DMS53 (cell line): Measurements from ENCODE around the gene TMC2.
A peak's percentile ranks its signal among the peaks of the same experiment; 100 is the strongest.

Experiments used
- DNase-seq: peaks from one replicate; lab custom pipeline; 2025; lab: John Stamatoyannopoulos, UW

The TMC2 gene

DNA sequence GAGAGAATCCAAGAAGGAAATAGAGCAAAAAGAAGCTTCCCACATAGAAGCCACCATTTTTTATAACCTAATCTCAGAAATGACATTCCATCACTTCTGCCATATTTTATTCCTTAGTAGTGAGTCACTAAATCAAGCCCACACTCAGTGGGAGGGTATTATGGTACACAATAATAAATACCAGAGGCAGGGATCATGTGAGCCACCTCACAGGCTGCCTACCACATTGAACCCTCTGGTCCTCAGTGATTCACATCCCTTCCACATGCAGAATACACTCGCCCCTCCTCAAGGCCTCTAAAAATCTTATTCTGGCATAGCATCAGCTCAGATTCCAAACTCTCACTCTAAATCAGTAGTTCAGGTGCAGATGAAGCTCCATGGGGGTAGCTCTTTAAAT, 49.4 kb downstream of the TMC2 start:
- DNase-seq: no peak

DNA sequence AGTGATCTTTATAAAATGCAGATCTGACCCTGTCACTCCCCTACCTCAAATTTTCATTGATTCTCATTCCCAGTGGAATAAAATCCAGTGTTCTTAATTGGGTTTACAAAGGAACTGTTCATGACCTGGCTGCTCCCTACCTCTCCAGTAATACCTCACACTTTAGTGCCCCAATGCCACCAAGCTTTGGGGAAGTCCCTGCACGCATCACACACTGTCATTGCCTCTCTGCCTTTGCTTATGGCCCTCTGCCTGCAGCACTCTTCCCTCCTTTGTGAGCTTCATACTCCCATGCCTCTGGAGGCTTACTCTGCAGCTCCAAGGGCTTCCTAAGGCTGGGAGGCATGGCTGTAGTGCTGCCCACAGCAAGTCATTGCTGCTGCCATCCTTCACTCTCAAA, 57.4 kb downstream of the TMC2 start:
- no peak for DNase-seq

DNA sequence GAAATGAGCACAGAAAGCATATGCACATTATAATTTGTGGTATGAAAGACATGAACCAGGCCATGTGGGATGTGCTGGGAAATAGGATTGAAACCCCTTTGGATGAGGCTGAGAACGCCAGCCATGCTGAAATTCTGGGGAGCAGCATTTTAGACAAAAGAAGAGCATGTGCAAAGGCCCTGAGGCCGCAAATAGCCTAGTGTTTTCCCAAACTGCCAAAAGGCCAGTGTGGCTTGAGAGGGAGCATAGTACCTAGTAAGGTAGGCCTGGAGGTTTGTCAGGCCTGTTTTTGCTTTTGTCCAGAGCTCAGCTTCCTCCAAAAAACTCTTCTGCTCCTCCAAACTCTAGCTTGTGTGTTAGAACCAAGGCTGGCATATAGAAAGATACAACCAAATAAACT, 58.7 kb downstream of the TMC2 start:
- no peak for DNase-seq

DNA sequence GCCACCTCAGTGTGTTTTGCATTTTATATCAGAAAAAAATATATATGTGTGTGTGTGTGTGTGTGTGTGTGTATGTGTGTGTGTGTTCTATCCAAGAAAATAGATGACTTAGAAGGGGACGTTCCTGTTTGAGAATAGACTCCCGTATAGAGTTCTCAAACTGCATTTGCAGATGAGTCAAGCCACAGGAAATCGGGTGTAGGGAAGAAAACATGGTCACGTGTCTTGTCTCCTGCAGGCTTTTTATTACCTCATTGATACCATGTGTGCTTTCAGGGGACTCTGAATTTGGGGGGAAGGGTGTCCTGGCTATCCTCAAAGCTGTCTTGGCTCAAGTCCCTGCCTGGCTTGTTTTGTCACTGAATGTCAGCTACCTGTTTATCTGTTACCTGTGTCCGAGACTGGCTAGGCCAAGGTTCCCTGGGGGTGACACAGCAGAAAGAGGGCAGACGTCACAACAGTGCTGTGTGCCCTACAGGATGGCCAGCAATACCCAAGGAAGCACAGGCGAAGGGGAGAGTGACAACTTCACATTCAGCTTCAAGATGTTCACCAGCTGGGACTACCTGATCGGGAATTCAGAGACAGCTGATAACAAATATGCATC, 60.4 kb downstream of the TMC2 start:
- DNase-seq: no peak

DNA sequence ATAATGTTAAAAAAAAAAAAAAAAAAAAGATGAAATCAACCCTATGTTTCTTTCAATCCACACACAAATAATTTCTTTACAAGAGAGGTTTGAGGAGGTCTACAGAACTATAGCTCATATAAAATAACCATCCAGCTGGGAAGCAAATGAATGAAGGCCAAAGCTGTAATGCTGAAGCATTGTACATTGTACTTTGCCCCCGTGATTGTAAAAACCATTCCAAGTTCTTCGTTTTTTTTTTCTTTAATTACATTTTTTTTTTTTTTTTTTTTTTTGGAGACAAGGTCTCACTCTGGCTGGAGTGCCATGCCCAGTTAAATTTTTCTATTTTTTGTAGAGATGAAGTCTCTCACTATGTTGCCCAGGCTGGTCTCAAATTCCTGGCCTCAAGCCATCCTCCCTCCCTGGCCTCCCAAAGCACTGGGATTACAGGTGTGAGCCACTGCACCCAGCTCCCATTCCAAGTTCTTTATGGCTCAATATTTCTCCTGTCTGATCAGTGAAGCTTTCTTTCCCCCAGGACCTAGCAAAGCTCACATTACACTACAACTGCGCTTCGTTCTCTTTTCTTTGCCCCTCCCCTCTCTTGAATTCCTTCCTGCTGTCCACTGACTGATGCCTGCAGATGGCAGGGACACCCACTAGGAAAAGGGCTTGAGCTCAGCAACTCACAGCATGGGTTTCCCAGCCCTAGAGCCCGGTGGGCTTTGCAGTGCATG, 63.1 kb downstream of the TMC2 start:
- DNase-seq: no peak

DNA sequence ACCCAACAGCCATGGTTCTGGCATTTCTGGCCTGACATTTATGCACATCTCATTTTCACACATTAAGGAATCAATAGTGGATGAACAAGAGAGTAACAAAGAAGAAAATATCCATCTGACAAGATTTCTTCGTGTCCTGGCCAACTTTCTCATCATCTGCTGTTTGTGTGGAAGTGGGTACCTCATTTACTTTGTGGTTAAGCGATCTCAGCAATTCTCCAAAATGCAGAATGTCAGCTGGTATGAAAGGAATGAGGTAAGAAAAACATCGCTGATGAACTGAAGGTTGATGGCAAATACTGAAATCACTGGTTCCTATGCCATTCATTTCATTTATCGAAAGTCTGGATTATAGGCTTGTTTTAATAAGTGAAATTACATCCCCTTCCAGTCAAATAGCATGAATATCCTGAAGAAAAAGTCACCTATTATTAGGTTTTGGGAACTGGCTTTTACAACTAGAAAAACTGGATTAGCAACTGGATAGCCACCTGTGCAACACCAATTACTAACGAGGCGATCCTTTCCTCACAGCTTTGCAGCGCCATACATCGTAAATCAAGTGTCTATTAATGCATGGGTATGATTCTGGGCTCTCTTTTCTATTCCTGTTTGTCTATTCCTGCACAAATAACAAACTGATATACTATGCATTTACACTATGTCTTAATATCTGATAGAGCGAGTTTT, 65.8 kb downstream of the TMC2 start:
- DNase-seq: peak; percentile 33

DNA sequence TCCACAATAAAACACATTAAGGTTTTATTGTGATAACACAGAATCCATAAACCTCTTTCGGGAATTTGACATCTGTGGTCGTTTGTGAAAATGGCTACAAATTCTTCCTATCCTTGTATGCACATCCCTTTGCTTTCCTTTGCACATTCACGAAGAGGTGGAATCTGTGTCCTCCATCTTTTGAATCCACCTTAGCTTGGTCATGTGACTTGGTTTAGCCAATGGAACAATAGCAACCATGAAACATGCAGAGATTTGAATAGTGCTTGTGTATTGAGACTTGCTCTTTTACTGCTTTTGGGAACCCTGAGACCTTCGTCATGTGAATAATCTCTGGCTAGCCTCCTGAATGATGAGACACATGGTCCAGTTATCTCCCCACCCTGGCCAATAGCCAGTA, 66.4 kb downstream of the TMC2 start:
- DNase-seq: no peak

DNA sequence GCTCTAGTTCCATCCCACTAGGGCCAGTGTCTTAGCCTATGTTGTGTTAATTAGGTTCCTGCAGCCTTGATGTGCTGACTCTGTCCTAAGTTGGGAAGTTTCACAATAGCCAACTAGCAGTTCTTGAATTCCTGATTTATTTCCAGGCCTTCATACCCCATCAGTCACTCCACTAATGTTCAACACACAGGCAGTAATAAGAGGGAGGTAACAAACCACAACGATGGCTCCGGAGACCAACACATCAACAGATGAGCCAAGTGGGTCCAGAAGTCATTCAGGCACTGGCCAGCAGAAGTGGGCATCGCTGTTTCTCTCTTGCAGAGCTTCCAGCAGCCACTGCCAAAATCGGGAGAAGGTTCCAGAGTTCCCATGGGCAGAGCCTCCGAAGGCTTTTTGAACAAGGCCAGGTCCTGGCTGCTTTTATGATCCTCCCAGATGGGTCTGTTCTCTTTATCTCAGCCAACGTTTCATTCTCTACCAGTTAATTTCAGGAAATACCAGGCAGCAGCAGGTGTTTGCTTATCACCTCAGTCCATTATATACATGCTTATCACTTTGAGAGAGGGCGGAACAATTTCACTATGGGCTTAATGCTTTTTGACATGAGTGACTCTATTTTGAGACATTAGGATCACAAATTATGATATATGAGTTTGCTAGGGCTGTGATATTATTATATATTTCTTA, 67.6 kb downstream of the TMC2 start:
- DNase-seq: no peak

DNA sequence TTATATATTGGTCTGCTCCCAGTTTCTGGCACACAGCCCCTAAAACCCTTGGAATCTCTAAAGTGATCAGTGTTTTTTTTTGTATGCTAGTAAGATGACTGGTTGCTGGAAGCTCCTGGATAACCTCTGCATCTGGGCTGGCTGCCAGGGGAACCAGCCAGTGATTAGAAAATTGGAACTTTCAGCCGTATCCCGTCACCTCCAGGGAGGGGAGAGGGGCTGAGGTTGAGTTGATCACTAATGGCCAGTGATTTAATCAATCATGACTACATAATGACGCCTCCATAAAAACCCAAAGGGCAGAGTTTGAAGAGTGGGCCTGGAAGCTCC, 68.1 kb downstream of the TMC2 start:
- no peak for DNase-seq

DNA sequence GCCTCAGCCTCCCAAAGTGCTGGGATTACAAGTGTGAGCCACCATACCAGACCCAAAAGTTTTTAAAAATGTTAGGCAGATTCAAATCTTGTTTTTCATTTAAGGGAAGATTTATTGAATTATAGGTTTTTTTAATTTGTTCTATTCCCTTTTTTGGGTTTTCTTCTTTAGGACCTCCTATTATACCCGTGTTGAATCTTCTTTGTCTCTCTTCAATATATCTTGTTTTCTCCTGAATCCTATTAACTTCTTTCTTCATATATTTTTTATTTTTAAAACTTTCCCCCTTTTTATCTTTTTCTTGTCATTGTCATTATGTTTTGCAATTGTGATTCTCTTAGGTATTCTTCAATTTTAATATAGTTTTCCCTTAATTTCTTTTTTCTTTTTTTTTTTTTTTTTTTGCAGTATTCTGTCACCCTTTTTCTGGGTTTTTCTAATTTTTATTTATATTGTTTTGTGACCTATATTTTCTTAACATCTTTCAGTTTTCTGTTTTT, 70.2 kb downstream of the TMC2 start:
- DNase-seq: peak; percentile 15

DNA sequence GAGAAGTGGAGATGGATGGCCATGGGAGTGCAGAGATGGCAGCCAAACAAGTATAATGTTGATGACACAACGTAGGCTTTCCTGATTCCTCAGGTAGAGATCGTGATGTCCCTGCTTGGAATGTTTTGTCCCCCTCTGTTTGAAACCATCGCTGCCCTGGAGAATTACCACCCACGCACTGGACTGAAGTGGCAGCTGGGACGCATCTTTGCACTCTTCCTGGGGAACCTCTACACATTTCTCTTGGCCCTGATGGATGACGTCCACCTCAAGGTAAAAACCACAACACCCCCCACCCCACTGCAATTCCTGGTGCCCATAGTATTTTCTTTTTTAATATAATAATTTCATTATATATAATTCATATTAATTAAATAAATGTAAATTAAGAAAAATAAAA, 74.0 kb downstream of the TMC2 start:
- no peak for DNase-seq

DNA sequence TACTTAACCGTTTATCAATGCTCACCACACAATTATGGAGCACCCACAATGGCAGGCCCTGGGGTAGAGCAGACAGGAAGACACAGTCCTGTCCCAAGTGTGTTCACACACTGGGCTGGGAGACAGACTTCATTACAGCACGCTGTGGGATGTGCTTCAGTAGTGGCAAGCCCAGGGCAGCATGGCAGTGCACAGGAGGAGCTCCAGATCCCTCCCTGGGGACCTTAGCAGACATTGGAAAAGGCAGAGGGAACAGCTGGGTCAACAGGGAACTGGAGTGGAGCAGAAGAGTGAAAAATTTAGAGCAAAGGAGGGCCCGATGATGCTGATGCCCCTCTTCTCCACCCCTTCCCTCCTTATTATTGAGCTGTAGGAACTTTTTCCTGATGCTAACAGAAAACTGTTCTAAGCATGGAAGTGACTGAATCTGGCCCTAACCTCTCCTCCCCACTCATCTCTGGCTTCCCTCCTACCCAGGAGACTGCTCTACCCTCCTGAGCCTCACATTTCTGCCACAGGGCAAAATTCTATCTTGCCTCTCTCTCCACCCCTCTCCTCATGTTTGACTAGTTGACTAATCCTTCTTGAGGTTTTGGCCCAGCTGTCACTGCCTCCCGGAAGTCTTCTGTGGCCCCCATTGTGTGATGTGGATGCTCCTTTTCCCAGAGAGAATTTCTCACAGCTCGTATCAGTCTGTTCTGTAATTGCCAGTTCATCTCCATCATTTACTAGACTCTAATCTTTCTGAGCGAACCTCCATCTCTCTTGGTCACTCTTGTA, 74.8 kb downstream of the TMC2 start:
- DNase-seq: no peak

DNA sequence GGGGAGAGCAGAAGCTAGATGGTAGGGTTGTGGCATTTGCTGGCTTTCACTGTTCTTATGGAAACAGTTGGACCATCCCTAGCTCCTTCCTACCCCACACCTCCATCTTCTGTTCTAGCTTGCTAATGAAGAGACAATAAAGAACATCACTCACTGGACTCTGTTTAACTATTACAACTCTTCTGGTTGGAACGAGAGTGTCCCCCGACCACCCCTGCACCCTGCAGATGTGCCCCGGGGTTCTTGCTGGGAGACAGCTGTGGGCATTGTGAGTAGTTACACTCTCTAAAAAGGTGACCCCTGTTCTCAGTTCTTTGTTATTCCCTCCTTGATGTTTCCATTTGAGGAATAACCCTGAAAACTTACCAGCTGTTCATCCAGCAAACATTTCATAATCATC, 75.7 kb downstream of the TMC2 start:
- no peak for DNase-seq

DNA sequence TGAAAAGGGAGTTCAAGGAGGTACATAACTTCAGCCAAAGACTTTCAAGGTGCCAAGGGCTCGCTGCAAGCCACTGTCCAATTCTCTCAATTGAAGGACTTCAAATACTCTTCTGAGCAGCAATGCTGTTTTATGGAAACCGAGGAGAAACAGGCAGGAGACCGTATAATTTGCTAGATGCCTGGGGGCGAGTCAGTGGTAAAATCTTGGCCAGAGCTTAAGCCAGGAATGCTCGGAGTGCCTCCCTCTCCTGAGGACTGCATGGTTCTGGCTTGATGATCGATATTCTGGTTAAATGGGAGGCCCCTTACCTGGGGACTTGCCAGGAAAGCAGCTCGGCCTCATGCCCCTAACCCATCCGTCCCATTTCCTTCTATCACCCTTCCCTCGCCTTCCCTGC, 80.3 kb downstream of the TMC2 start:
- no peak for DNase-seq

DNA sequence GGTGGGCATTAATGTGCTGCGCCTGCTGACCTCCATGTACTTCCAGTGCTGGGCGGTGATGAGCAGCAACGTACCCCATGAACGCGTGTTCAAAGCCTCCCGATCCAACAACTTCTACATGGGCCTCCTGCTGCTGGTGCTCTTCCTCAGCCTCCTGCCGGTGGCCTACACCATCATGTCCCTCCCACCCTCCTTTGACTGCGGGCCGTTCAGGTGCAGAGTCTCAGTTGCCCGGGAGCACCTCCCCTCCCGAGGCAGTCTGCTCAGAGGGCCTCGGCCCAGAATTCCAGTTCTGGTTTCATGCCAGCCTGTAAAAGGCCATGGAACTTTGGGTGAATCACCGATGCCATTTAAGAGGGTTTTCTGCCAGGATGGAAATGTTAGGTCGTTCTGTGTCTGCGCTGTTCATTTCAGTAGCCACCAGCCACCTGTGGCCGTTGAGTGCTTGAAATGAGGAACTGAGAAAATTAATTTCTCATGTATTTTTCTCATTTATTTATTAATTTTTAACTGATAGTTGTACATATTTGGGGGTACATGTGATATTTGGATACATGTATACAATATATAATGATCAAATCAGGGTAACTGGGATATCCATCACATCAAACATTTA, 80.8 kb downstream of the TMC2 start:
- no peak for DNase-seq

DNA sequence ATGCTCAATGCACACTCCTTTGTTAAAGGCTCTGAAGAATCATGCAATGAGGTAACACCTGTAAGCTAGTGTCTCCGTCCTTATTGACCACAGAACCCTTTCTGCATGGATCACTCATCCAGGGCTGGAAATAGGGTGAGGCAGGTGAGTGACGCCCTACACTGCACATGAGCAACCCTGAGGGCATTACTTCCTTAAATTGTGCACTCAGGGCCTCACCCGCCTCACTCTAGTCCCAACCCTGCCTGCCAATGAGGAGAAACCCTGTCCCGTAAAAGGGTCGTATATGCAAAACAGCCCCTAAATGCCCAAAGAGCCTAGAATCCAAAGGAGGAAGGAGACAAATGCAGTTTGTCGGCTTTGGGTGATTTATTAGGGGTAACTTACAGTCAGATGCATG, 82.4 kb downstream of the TMC2 start:
- no peak for DNase-seq

DNA sequence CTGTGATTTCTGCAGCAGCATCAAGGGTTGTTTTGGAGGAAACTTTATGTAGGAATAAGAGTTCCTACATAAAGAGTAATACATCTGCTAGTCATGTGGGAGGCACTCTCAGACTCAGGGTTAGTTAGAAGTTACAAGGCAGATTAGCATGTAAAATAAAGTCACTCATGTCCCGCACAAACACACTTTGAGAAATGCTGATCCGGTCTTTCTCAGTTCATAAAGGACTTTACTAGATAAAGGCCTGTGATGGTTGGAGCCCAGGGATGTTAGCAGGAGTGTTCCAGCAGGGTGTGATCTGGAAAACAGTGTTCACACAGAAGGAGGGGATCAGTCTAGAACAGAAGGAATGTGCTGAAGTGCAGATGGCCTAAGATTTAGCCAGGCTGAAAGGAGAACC, 83.0 kb downstream of the TMC2 start:
- DNase-seq: no peak

DNA sequence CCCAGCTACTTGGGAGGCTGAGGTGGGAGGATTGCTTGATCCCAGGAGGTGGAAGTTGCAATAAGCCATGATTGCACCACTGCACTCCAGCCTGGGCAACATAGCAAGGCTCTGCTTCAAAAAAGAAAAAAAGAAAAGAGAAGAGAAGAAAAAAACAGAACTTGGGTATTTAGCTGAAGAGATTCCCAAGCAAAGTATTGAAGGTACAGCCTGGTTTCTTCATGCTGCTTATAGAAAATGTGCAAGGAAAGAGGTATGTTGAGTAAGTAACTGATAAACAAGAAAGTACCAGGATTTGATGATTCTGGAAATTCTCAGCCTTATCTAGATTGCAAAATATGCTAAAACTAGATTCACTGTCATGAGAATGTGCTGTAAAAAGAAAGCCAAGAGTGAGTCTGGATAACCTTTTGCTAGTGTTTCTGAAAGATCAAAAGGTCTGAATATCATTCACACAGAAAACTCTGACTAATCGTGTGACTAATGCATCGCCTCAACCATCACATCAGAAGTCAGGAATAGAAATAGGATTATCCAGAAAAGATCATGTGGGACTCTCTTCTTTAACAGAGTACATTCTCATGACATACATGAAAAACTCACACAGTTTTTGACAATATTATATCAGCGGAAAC, 83.7 kb downstream of the TMC2 start:
- DNase-seq: no peak

DNA sequence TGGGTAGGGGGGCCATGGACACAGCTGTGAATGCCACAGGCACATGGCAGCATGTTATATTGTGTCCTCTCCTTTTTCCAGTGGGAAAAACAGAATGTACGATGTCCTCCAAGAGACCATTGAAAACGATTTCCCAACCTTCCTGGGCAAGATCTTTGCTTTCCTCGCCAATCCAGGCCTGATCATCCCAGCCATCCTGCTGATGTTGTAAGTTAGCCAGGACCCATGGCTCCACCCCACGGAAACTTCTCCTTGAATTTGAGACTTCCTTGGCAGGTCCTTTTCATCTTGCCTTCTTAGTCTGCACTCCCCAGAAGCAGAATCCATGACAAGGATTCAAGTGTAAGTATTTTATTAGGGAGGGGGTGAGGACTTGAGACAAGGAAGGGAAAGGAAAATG, 87.8 kb downstream of the TMC2 start:
- no peak for DNase-seq

DNA sequence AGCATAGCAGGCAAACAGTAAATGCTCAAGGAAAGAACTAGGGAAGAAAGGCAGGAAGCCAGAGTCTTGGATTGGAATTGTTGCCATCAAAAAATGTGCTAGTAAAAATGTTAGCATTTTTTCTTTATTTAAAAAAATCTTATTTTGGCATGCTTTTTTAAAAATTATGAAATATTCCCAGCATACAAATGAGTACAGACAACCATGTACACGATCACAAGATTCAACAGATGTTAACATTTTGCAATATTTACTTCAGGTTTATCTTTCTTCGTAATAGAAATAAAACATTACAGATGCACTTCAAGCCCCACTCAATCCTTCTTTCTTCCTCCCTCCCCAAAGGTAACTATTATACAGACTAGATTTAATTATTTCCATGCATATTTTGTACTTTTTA, 88.7 kb downstream of the TMC2 start:
- no peak for DNase-seq

DNA sequence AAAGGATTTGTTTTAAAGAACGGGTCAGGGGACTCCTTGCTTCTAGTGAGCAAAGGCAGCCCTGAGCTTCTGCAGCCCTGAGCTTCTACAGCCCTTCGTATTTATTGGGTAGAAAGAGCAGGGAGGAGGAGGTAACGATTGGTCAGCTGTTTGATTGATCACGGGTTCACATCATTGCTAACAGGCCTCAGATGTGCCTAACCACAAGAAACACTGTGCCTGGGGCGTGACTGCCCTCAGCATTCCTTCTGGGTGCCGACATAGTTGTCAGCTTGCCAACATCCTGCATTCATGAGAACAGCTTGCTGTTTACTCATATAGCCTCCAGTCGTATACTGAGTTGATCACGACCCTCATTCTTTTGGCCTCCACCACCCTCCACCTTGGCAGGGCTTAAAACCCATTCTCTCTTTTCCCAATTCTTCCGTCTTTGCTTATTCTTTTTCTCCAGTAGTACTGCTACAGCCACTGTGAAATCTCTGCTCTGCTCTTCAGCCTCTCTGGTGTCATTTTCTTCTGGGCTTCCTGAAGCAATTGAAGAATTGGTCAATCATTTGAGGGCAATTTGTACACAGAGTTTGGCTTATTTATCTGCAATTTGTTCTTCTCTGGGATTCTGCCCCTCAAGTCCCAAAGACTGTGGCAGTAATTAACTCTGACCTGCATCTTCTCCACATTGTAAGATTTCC, 90.6 kb downstream of the TMC2 start:
- peak; percentile 48 for DNase-seq
